Middle frontal gyrus (tissue), 1 donor: Measurements from ENCODE around the gene EFCAB7.
"Not testable (repeated sequence)": the region's sequence is repeated elsewhere in the genome, so short reads cannot be mapped to it uniquely, and the experiment has no call there.

Source experiments
- DNase-seq: peaks from one replicate; pipeline ENCODE4 v3.0.0-alpha.2; 2015; ENCODE audit warnings: low spot score; ENCODE audit errors: extremely low spot score

The EFCAB7 gene

DNA sequence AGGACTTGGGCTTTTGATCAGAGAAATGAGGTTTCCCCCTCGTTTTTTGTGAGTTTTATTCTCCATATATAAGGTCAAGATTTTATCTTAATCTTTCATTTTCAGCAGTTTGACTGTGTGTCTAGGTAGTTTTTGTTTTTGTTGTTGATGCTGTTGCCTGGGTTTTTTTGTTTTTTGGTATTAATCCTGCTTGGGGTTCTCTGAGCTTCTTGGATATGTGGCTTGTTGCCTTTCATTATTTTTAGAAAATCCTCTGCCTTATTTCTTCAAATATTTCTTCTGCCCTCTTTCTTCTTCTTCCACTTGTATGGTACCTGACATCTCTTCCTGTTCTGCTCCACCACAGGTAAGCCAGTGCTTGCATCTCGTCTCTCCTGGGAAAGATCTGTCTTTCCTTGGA is 25.0 kb downstream of the EFCAB7 start:
- no peak for DNase-seq

DNA sequence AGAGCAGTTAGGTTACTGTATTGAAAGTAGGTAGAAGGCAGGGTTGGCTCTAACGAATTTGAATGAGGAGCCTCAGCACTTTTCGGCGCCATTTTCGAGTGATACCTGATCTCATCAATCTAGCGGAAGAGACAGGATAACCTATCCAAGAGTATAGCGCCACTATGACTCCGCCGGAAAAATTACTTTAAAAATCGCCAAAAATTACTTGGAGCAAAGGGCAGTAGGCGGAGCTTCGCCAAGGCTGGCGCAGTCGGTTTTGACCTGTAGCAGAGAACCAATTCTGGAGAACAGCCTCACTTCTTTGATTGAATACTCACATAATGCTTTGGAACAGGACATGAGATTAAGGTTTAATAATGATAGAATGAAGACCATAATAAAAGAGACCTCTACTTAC is 25.6 kb downstream of the EFCAB7 start:
- DNase-seq, result no peak

- DNase-seq, result no peak
Measured at GRCh38 chr1:63555480-63555879, 32.2 kb downstream of the EFCAB7 start.

DNA sequence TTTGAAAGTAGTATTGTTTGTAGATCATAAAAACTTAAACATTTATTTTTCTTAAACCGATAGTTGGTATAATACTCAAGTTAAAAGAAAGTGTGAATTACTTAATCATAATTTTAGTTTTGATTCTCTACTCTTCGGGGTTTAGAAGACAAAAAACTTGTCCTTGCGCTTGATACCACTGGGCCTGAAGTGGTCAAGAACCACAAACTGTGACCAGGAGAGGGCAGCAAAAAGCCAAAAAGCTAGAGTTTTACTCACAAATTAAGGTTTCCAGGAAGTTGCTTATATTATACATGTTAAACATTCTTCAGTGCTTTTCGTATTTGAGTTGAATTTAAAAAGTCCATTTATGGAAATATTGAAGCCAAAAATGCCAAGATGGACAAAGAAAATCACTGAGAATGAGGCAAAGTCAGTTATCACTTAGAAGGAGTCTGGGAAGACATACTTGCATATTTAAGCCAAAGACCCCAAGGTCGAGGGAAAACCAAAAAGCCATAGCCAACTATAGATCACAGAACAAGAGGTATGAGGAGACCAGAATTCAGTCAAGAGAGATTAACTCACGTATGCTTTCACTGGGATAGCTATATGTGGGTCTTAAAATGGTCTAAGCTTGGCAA is 34.2 kb downstream of the EFCAB7 start:
- no peak for DNase-seq

- no peak for DNase-seq
Measured at GRCh38 chr1:63559357-63559756, 36.0 kb downstream of the EFCAB7 start.

DNA sequence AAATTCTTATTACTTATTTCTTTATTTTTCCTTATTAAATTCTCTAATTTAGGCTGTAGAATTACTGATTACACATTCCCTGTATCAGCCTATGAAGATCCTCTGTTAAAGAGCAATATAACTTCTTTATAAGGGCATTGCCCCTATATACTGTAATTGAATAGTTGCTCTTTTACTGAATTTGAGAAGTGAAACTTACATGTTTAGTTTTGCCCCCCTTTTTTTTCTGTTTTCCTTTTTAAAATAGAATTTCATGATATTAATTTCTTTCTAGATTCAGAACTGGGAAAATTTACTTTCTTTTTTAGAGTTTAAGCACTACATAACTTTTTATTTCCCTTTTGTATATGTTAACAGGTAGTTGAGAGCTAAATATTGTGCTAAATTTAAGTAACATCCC is 40.4 kb downstream of the EFCAB7 start:
- DNase-seq, result no peak

DNA sequence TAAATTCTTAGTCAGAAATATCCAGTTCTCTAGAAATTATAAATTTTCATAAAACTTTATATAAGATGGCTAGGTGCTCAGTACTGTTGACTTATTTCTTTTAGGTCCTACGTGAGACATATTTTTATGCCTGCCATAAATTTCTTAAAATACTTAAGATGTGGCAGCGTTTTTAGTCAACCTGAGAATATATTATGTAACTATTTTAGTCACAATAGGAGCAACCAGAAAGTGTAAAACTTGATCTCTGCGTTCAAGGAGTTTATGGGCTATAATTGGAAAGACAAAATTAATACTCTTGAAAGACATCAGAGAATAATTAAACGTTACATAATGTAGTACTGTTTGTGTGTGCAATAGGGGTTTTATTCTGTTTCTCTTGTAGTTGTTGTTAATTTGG is 45.7 kb downstream of the EFCAB7 start:
- no peak for DNase-seq

DNA sequence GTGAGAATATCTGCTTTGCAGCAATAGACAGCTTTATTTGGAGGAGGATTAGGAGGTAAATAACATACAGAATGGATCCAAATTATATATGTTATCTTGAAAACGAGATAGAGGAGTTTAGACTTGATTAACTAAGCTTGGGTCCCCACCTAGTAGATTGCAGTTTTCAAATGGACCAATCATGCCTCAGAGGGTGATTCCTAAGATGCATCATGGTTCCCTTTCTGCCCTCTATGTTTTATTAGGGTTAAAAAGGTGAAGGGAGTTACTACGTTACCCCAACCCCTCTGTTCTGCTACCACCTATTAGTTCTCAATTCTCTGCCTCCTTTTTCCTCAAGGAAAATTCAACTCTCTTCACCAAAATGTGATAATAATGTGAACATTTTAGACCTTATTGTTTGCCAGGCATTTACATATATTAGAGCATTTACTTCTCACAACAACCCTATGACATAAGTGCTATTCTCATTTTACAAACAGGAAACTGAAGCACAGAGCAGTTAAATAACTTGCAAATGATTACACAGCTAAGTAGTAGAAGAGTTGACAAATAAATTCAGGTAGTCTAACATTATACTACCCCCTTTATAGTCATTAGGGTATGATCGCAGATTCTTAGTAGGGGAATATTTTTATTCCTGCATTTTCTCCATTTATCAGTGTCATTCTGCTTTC is 46.5 kb downstream of the EFCAB7 start:
- no peak for DNase-seq

DNA sequence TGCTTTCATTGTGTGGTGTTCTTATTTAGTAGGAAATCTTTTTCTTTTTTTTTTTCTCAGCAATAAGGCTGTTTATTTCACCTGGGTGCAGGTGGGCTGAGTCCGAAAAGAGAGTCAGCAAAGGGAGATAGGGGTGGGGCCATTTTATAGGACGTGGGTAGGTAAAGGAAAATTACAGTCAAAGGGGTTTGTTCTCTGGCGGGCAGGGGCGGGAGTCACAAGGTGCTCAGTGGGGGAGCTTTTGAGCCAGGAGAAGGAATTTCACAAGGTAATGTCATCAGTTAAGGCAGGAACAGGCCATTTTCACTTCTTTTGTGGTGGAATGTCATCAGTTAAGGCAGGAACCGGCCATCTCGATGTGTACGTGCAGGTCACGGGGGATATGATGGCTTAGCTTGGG is 49.4 kb downstream of the EFCAB7 start:
- DNase-seq, result not testable (repeated sequence)

DNA sequence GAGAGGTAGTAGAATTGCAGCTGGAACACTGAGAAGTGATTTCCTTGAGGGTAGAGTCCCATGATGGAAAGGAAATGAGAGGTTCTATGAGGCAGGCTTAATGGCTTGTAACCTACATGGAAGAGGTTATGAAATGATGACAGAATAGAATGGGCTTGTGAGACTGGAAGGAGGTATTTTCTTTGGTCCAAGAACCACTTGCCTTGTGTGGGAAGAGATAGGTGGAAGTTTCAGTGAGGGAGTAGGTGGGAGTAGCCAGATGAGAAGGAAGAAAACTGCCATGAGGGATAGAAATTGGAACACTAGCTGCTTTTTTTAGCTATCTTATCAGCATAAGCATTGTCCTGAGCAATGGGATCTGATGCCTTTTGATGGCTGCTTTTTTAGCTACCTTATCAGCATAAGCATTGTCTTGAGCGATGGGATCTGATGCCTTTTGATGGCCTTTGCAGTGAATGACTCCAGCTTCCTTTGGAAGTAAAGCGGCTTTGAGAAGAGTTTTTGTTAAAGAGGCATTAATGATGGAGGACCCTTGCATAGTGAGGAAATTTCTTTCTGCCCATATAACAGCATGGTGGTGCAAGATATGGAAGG is 51.0 kb downstream of the EFCAB7 start:
- DNase-seq, result not testable (repeated sequence)

DNA sequence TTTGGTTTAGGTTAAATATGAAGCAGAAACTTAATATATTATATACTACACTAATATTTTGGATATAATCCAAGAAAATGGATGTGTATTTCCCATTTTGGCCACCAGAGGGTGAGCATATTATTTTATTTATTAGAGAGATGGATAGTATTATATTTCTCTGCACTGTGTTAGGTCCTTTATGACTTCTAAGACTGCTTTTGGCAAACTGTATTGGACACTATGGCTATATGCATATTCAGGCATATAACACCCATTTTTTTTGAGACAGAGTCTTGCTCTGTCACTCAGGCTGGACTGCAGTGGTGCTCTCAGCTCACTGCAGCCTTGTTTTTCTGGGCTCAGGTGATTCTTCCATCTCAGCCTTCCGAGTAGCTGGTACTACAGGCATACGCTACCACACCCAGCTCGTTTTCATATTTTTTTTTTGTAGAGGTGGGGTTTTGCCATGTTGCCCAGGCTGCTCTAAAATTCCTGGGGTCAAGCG is 52.1 kb downstream of the EFCAB7 start:
- no peak for DNase-seq

GRCh38 chr1:63586326-63586725 is 63.0 kb downstream of the EFCAB7 start:
- DNase-seq, result not testable (repeated sequence)

DNA sequence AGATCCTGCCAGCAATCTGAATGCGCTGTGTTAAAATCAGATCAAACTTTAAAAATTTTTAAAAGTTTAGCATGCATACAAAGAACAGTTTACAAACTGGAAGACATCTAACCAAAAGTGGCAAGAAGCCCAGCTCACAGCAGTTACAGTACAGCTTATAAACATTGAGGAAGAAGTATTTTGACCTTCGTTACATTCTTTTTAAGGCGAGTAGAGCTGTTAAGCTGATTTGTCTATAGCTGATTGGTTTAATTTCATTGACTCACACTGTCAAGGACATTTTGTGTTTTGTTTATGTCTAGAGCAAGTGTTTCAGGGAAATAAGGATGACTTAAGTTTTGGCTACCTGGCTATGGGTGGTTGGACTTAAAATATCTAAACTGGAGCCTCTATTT is 66.8 kb downstream of the EFCAB7 start:
- DNase-seq, result no peak

- DNase-seq, result no peak
Measured at GRCh38 chr1:63592536-63593302, 69.4 kb downstream of the EFCAB7 start.

DNA sequence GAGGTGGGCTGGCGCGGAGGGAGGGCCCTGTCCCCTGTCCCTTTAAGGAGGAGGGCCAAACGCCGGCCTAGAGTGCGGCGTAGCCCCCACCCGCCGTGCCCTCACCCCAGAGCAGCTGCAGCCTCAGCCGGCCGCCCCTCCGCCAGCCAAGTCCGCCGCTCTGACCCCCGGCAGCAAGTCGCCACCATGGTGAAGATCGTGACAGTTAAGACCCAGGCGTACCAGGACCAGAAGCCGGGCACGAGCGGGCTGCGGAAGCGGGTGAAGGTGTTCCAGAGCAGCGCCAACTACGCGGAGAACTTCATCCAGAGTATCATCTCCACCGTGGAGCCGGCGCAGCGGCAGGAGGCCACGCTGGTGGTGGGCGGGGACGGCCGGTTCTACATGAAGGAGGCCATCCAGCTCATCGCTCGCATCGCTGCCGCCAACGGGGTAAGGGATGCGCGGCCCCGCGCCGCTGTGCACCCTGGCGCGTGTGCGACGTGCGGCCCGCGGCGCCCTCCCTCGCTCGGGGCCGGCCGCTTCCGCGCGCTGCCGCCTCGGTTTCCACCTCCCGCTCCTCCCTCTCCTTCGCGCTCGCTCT is 70.1 kb downstream of the EFCAB7 start, which contains the start of gene PGM1:
TSS of gene PGM1 (plus strand) at position 109 of the 583 bp plus-strand sequence. CDS start at position 187, 78 bp downstream.
- peak; percentile 44 for DNase-seq

DNA sequence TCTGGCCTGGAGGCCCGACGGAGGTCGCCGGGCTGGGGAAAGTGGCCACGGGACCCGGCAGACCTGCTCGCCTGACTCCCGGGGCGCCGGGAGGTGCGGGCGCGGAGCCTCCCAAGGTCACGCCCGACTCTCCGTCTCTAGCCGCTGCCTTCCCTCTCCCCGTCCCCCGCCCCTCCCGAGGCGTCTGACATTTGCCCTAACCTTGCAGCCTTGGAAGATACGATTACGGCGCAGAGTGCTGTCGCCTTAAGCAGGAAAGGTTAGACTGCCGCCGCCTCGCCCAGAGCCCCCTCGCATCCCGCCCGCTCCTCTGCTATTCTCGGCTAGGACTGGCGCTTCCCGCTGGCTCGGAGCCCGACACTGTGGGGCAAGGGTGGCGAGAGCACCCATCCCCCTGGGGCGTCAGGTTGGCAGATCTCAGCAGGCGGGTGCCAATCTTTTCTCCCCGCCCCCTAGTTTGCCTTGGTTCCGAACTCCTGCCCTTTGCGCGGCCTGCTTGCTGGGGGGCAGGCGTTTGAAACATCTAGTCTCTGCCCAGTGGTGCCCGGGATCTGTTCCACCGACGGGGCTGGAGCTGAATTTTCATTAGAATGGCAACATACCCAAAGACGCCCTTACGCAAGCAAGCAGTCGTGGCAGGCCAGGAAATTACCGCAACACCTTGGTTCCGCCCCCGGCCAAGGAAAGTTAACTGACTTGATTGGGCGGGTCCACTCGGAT is 70.7 kb downstream of the EFCAB7 start:
- DNase-seq, result no peak

- DNase-seq, result no peak
Measured at GRCh38 chr1:63595435-63595834, 72.1 kb downstream of the EFCAB7 start.

- DNase-seq, result no peak
Measured at GRCh38 chr1:63599799-63600198, 76.5 kb downstream of the EFCAB7 start.

DNA sequence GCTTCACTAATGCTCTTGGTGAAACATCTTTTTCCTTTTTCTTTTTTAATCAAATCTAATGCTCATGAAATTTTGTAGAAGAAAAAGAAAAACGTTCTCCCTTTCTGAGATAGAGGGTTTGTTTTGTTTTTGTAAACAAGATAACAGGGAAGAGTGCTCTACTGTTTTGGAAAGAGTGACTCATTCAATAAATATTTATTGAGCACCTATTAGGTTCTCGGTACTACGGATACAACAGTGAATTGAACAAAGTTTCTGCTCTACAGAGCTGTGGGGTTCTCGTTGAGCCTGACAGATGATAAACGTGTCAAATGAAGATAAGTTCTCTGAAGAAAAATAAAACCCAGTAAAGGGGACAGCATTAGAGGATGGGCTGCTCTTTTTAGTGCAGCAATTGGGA is 76.9 kb downstream of the EFCAB7 start:
- DNase-seq, result no peak

GRCh38 chr1:63601061-63601460 is 77.7 kb downstream of the EFCAB7 start:
- DNase-seq, result no peak

- DNase-seq, result no peak
Measured at GRCh38 chr1:63601463-63601862, 78.1 kb downstream of the EFCAB7 start.
